Activated B cell treated with CpG ODN at 0.5 μM for 24 hours (primary cell): ENCODE measurements around the gene FER. TPM values are rescaled to one million over a fixed set of nuclear protein-coding genes. Genes with fewer than 3 reads are reported as not detected.

Source experiments
- ATAC-seq: fragments of 200-7000 bp; cut with Tn5 transposase; one replicate; pipeline ENCODE4 v1.10.0; 2021; ENCODE audit warnings: low read depth, mild to moderate bottlenecking, moderate library complexity
- CTCF ChIA-PET: fragments of 350-600 bp; sonication (Branson Sonifier 250); formaldehyde crosslinking; loops from one replicate; lab custom pipeline; 2021; ENCODE audit warnings: antibody characterized with exemption; lab: Charles Lee
- POLR2A ChIA-PET: fragments of 350-600 bp; sonication (Branson Sonifier 250); formaldehyde crosslinking; loops from one replicate; lab custom pipeline; 2021; ENCODE audit warnings: antibody characterized with exemption; lab: Charles Lee
- DNase-seq: peaks from one replicate; pipeline ENCODE4 v3.0.0; 2022
- H3K27ac Mint-ChIP-seq: one replicate; pipeline ENCODE4 v1.8.0; 2020; ENCODE audit warnings: mixed read lengths
- H3K27me3 Mint-ChIP-seq: one replicate; pipeline ENCODE4 v1.8.0; 2021; ENCODE audit warnings: mixed read lengths
- H3K36me3 Mint-ChIP-seq: one replicate; pipeline ENCODE4 v1.8.0; 2021; ENCODE audit warnings: low read depth, mixed read lengths
- H3K4me1 Mint-ChIP-seq: one replicate; pipeline ENCODE4 v1.8.0; 2021; ENCODE audit warnings: mixed read lengths
- H3K4me3 Mint-ChIP-seq: one replicate; pipeline ENCODE4 v1.8.0; 2020; ENCODE audit warnings: mild to moderate bottlenecking, mixed read lengths
- H3K9me3 Mint-ChIP-seq: one replicate; pipeline ENCODE4 v1.8.0; 2020; ENCODE audit warnings: mixed read lengths
- CTCF ChIP-seq: fragments of 200-600 bp; IDR thresholded peaks from one replicate; pipeline ENCODE4 v1.8.0; 2022; ENCODE audit warnings: antibody characterized with exemption, mild to moderate bottlenecking
- intact Hi-C: fragments of 100-400 bp; cut with micrococcal nuclease; formaldehyde crosslinking; loops from one replicate; pipeline ENCODE4 v1.15.1; 2024
- total RNA-seq: library from RNA; stranded (reverse); gene quantifications from 2 replicates; pipeline ENCODE4 v1.2.3, GENCODE V29; 2022

The FER gene
- total RNA-seq, 1 donor from 2014 or later: 17.3 TPM

GRCh38 chr5:108743319-108743718, 4.4 kb upstream of the FER start:
- ATAC-seq: no peak
- POLR2A ChIA-PET: no interaction called here

GRCh38 chr5:108743846-108744245, 3.9 kb upstream of the FER start:
- no peak for TF ChIP-seq CTCF
- Mint-ChIP-seq H3K4me1 (peaks cover 12% of the 10 kb centered on the region), H3K9me3 (no peaks in the 10 kb centered on the region), H3K27ac (no peak overlapping the region), H3K4me3 (no peak overlapping the region), H3K36me3 (peaks cover 4% of the 10 kb centered on the region), H3K27me3 (peaks cover 2% of the 10 kb centered on the region)
- no peak for DNase-seq
- ChIA-PET CTCF (no interaction called here), POLR2A (no interaction called here)
- no peak for ATAC-seq
- intact Hi-C loops: no loop called here

More at GRCh38 chr5:108743319-108743718, 4.4 kb upstream of the FER start:
- peaks cover 1% of the 10 kb centered on the region for H3K36me3 Mint-ChIP-seq
- H3K4me3 Mint-ChIP-seq: no peak overlapping the region
- no peak for TF ChIP-seq CTCF
- peaks cover 10% of the 10 kb centered on the region for H3K4me1 Mint-ChIP-seq
- CTCF ChIA-PET: no interaction called here
- intact Hi-C loops: no loop called here
- no peak overlapping the region for H3K27ac Mint-ChIP-seq
- H3K27me3 Mint-ChIP-seq: peaks cover 2% of the 10 kb centered on the region
- H3K9me3 Mint-ChIP-seq: no peaks in the 10 kb centered on the region
- no peak for DNase-seq

- no peak for TF ChIP-seq CTCF
- peaks cover 8% of the 10 kb centered on the region for H3K36me3 Mint-ChIP-seq
- intact Hi-C loops: loop anchor here (5.0 kb wide), 2 partner anchors 165 to 180 kb away; no protein-coding TSS in a partner anchor
- H3K4me1 Mint-ChIP-seq: peaks cover 21% of the 10 kb centered on the region
- H3K27me3 Mint-ChIP-seq: peaks cover 2% of the 10 kb centered on the region
- ChIA-PET POLR2A (interaction anchor here (1.6 to 2.2 kb wide), 3 partner anchors 18 to 943 kb away, joined by 6 to 71 read pairs (median 19); partner anchors contain the start of genes MAN2A1 and PJA2), CTCF (no interaction called here)
- DNase-seq (no peak), ATAC-seq (no peak)
- no peaks in the 10 kb centered on the region for H3K9me3 Mint-ChIP-seq
- H3K4me3 Mint-ChIP-seq: peak overlapping the region; percentile 92
- H3K27ac Mint-ChIP-seq: peak overlapping the region; percentile 94
Observed at GRCh38 chr5:108747111-108747773, 455 bp upstream of the FER start.

GRCh38 chr5:108748401-108749127, 867 bp downstream of the FER start:
- peaks cover 22% of the 10 kb centered on the region for H3K4me1 Mint-ChIP-seq
- ATAC-seq (peak; percentile 92), DNase-seq (peak; percentile 92)
- H3K9me3 Mint-ChIP-seq: no peaks in the 10 kb centered on the region
- peaks cover 8% of the 10 kb centered on the region for H3K36me3 Mint-ChIP-seq
- peak overlapping the region; percentile 92 for H3K4me3 Mint-ChIP-seq
- POLR2A ChIA-PET: interaction anchor here (0.6 to 2.2 kb wide), 7 partner anchors 11 to 1990 kb away, joined by 3 to 71 read pairs (median 6); partner anchors contain the start of genes FBXL17, MAN2A1, PJA2 and SLC25A46
- H3K27ac Mint-ChIP-seq: peak overlapping the region; percentile 94
- intact Hi-C loops: loop anchor here (1.0 to 5.0 kb wide), 9 partner anchors 20 to 1990 kb away; partner anchors contain the start of genes MAN2A1 and SLC25A46
- CTCF ChIA-PET: no interaction called here
- H3K27me3 Mint-ChIP-seq: no peaks in the 10 kb centered on the region
- TF ChIP-seq CTCF: no peak
